Stimulated activated CD8-positive, alpha-beta memory T cell treated with anti-CD3 and anti-CD28 coated beads, Interleukin-4, amount 100 ng/mL, for 48 hours (primary cell): ENCODE results near the gene MGAT1.
"Not testable (repeated sequence)": the region's sequence is repeated elsewhere in the genome, so short reads cannot be mapped to it uniquely, and the experiment has no call there.

Experiments
- DNase-seq: peaks from one replicate; pipeline ENCODE4 v3.0.0-alpha.2; 2020

The MGAT1 gene

DNA sequence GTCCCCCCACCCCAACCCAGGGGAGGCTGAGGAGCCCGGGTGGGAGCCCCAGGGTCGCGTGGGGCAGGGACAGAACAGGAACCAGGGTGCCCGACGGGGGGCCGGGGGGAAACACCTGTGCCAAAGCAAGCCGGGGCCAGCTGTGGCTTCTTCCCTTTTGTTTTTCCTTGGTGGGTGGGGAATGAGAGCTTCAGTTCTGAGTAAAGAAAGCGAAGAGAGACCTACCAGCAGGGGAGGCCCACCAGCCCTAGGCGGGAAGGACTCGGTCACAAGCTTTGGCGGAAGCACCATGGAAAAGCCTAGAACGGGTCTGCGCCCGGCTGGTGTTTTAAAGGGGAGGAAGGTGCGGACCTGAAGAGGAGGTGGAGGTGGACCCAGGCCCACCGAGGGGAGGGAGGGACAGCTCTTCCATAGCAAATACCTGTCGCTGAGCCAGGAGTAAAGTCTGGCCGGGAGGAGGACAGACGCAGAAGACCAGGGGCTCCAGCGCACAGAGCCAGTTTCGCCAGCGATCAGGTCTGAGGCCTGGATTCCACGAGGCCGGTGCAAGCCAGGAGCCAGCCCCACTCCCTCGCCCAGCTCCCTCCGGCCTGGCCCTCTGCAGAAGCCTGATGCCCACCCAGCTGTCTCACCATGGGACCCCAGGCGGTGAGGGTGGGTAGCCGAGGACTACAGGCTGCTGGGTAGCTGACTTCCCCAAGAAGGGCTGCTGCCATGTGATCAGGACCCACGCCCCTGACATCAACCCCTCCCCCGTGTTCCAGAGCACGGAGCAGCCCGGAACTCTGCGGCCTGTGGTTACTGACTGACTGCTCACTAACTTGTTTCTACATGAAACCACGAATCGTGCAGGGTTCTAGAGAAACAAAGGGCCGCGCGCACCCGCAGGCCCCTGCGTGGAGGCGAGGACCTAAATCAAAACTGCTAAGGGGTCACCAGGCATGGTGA lies 849 bp upstream of the MGAT1 start:
- peak; percentile 92 for DNase-seq

DNA sequence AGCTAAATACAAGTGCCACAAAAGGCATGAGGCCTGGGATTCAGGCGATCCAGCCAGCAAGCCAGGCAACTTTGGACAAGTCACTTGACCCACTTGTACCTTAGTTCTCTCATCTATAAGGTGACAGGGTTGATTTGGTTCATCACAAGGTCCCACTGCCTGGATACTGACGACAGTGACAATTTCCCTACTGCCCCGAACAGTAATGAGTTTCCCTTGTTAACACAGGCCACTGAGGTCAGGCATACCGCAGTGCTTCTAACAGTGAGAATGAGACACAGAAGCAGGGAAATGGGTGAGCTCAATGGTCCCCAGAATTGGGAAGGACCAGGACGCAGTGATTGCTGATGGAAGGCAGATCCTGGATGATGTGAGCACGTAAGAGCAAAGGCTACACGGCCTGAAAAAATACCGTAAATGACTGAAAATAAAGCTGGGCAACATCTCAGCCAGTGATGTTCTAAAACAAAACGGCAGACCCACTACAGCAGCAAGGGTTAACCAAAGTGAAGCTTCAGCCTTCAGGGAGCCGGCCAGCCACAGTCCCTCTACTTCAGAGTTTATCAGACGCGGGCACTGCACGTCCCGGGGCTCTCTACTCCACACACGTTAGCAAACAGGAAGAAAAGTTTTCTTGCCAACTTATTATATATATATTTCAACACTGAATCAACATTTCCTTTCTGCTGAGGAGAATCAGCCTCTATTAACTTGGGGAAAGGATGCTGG lies 846 bp downstream of the MGAT1 start:
- DNase-seq: peak; percentile 24

DNA sequence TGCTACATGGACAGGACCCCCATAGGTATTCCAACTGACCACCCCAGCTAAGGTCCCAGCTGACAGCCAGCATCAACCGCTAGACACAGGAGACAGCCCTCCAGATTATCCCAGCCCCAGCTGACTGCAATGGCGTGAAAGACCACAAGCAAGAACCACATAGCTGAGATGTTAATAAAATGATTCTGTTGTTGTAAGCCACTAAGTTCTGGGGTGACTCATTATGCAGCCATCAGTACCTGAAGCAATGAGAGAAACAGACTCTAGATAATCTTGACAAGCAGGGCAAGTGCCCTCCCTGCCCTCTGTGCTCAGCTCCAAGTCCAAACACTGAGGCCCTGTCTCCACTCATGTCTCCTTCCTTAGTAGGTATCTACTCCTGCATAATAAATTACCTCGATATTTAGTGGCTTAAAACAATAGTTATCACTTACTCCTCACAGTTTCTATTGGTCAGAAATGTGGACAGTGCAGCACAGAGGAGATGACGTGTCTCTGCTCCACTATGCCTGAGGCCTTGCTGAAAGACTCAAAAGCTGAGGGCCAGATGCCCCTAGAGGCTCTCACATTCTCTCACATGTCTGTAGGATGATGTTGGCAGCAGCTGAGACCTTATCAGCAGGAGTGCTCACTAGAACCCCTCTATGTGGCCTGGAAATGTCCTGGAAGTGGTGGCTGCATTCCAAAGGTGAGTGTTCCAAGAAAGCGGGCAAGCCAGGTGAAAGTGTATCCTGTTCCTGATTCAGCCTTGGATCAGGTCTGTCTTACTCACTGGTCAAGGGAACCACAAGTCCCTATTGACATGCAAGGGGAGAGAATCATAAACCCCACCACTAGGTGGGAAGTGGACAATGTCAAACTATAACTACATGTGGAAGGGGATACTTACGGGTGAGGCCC lies 2.5 kb downstream of the MGAT1 start:
- no peak for DNase-seq

DNA sequence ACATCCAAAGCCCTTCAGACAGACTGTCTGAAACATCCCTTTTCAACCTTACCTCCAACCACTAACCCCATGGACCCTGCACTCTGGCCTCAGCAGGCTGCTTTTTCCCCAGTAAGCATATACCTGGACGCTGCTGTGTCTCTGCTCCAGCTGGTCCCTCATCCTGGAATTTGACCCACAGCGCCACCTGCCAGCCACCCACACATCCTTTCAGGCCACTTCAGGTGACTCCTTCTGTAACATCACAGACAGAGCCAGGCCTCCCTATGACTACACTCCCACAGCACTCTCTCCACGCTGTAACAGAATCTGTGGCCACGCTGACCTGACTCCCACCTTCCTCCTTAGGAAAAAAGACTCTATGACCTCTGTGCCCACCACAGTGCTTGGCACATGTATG lies 3.4 kb downstream of the MGAT1 start:
- DNase-seq: no peak

DNA sequence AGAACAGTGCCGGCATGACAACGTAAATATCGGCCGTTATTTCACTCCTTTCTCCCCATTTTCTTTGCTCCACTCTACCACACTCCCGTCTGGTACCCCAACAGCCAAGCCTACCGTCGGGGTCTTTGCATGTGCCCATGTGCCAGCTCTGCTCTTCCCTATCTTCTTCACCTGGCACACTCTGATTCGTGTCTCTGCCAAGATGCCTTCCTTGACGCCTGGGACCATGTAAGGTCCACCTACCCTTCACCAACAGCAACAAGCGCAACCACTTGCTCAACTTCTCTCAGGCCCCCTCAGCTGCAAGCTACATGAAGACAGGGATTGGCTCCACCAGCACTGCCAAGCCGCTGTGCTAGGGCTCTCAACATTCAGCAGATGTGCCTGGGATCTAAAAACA lies 4.4 kb downstream of the MGAT1 start:
- no peak for DNase-seq

DNA sequence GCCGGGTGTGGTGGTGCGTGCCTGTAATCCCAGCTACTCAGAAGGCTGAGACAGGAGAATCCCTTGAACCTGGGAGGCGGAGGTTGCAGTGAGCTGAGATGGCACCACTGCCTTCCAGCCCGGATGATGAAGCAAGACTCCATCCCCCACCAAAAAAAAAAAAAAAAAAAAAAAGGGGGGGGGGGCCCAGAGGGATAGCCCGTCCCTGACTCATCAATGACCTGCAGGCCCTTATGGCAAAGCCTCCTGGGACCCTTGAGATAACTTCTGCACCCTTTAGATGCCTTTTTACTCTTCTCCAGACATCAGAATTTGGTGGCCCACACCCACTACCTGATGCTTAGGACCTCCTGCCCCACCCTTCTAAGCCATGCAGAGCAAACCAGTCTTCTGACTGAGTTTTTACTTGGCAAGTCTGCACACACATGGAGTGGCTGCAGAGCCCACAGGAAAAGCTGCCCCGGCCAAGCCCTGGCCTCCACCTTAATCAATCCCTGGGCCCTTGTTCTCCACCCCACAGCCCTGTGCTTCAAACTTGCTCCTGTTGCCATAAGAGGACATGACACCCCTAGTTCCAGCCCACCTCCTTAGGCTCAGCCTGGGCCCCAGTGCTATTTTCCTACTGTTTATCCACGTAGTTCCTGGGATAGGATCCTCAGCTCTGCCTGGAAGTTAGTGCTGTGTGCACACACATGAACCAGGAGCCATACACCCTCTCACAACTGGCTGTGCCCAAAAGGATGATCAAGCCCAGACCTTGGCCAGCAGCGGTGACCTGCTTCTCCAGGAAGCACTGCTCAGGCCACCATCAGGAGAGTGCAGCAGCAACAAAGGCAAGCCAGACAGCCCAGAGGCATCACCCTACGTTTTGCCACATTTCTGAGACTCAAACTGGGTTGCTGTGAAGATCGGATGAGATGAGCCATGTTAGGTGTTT lies 5.1 kb downstream of the MGAT1 start:
- no peak for DNase-seq

DNA sequence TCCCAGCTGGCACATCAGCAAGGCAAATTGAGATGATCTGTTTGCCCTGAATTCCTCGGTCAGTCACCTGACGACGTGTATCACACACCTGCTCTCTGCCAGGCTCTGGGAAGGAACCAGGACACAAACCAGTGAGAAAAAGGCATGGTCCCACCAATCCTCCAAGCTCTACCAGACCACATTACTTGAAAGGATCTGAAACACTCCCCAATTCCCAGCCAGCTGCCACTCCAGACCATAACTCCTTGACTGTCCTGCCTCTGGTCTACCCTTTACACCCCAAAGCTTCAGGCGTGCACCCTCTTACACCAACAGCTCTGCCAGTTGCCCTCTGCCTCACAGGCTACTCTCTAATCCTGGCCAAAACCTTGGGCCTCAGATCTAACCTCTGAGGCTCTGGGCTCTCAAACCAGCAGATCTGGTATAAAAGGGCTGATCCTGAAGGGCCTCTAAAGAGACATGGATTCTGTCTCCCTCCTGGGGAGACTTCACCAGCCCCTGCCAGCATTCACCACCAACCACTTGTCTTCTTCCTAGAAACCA lies 6.8 kb downstream of the MGAT1 start:
- DNase-seq: no peak

DNA sequence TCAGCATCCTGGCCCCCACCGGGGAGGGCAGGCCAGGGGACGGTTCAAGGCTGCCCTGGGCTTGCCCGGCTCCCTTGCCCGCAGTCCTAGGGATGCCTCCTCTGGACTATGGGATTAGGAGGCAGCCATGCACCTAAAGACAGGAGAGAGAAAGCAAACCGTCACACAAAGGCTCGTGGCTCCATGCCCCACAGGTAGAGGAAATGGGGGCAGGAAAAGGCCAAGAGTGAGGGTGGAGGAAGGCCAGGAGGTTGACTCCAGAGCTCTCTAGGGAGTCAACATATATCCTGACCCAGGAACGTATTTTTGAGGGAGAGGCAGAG lies 9.7 kb downstream of the MGAT1 start:
- no peak for DNase-seq

DNA sequence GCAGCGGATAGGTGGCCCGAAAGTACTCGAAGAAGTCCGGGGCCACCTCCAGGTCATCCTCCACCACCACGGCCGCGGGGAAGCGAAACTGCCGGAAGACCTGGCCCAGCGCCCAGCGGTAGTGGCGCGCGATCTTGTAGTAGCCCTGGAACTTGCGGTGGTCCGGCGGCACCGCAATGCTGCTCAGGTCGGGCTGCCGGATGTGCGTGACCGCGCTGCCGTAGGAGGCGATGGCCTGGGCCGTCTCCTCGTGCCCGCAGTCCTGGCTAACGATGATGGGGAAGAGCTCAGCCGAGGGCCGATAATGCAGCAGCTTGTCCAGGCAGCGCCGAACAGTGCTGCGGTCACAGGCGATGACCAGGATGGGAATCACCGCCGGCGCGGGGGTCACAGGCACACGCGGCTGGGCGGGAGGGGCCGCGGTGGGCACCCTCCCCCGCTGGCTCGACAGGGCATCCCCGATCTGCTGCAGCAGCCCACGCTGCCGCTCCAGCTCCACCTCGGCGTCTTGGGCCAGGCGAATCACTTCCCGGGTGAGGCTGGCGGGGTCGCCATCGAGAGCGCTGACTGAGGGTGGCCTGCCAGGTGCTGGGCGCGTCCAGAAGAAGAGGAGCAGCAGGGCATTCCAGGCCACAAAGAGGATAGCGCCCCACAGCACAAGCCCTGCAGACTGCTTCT lies 10.2 kb downstream of the MGAT1 start:
- no peak for DNase-seq

DNA sequence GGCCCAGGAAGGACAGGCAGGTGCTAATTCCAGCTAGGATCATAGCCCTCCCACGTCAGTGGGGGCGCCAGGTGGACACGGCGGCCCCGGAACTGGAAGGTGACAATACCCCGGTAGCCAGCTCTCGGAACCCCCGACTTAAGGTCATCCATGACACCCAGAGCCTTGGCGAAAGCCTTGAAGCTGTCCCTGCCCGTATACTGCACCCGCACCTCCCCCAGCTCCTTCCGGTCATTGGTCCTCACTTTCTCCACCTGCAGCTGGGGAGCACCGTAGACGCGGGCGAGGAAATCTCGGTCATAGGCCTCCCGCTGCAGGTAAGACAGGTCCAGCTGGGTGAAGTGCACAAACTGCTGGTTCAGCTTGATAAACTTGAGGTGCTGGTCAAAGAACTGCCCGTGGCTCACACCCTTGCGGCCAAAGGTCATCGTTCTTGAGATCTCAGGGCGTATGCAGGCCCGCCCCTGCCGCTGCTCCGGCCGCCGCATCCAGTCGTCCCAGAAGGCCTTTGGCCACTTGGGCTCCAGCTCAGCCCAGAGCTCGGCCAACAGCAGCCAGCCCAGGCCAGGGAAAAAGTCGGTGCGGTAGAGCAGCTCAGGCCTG lies 10.9 kb downstream of the MGAT1 start:
- DNase-seq: no peak

DNA sequence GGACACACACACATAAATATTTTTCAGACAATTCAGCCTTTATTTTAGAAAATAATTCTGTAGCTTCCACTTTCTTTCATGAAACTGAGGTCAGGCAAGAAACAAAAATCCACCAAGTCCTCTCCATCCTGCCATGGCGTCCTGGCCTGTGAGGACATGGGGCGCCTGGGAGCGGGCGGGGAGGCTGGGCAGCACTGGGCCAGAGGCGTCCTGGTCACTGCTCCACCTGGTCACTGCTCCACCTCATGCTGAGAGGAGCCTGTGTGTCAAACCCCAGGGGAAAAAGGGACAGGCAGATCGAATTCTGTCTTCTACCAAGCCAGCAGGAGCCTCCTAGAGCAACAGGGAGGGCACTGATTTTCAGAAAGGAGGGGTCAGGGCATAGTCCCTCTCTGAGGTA lies 12.1 kb downstream of the MGAT1 start:
- DNase-seq: no peak

DNA sequence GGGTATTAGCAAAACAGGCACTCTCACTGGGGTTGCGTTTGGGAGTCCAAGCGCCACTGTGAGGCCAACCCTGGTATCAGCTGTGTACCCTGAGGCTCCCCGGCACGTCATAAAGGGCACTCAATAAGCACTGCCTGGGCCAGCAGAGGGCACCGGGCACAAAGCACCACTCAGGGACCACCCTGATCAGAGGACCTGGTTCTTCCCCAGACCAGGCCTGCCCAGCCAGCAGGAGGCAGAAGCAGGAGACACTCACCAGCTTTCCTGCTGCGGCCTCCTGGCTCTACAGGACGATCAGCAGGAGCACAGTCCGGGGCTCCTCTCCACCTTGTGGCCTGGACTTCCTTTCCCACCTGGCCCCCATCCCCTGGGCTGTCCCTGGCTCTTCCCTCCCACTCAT lies 12.6 kb downstream of the MGAT1 start:
- DNase-seq: no peak

DNA sequence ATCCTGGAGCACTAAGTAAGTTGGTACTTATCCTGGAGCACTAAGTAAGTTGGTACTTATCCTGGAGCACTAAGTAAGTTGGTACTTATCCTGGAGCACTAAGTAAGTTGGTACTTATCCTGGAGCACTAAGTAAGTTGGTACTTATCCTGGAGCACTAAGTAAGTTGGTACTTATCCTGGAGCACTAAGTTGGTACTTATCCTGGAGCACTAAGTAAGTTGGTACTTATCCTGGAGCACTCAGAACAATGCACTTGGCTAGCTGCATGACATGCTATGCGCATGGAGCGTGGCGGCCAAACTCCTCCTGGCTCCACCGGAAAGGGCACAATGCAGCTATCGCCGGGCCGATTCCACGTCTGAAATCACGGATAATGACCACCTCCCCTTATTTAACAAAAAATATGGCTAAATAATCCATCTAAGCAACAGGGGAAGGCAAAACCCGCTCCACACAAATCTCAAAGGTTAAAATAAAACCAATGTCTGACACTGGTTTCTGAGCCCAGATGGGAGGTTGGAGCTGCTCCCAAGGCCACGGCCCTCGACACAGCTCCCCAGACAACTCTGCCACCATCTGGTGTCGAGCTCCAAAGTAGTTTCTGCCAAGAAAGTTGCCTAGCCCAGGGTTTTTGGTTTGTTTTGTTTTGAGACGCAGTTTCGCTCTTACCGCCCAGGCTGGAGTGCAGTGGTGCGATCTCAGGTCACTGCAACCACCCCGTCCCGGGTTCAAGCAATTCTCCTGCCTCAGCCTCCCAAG lies 13.8 kb downstream of the MGAT1 start:
- DNase-seq: not testable (repeated sequence)

DNA sequence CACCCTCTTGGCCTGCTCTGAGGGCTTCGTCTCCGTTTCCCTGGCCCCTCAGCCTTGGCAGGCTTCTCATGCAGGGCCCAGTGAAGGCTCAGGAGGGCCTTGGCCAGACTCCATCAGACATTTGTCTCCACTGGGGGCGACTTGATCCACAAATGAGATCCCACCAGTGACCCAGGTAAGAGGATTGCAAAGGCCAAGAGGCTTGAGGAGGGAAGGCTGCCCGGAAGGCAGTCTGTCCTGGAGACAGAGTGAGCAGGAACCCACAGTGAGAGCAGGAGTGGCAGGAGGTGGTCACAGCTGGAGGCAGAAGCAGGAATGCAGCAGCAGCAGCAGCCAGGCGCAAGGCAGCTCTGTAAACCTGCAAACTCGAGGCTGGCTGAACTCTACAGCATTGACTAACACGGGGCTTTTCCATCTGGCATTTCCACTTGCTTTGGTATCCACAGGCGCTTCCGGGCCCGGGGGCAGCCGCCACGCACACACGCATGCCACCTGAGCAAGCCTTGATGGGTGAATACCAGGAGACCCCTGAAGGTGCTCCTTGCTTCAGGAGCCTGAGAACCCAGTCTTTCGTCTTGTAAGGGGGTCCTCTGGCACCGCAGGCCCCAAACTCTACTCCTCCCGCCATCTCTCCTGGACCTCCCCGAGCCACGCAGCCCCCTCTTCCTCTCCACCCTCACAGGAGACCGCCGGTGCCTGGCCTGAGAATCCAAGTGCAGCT lies 14.7 kb downstream of the MGAT1 start:
- no peak for DNase-seq

DNA sequence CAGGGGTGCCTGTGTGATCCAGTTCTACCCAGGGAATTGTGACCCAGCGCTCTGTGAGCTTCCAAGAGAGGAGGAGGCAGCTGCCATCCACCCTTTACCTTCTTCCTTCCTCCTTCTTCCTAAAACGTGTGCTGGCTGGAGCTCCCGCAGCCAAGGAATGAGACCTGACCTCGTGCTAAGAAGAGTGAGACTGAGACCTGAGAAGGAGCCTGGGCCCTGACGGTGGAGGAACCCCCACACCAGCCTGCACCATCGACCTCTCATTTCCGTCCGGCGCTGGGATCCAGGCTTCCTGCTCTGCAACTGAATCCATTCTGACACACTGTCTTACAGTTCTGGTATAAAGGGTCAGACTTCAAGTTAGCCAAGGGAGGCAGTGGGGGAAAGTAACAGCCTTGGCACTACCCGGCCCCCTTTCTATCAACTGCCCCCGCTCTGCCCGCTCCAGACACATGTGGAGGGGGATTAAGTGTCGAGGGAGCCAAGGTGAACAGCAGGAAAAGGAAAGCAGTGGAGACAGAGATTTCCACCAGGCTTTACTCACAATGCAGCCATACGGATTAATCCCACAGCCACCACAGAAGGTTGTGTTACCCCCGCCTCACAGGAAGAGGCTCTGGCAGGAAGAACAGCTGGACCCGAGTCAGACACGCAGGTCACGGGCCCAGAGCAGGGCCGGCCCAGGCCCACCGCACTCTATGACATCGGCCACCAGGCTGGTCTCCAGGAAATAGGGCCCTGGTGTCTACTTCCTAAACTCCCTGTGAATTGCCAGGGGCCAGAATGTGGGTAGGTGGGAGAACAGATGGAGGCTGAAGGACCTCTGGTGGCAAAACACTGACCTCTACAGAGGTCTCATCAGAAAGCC lies 15.8 kb downstream of the MGAT1 start:
- DNase-seq: no peak

DNA sequence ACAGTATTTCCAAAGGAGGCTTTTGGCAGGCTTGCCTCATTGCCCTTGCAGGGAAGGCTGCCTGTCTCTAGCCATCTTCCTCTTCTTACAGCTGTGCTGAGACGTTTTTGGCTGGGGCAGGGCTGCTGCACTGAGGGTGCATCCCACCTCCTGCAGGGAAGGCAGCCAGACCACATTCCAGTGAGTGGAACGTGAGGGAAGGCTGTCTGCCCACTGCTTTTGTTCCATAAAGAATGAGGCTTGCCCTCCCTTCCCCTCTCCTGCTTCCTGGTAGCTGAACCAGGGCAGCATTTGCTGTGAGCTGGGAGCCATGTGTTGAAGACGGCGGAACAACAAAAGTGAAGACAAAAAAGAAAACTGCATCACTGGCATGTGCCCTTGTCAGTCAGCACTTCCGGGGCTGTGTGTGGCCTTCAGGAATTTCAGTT lies 16.8 kb downstream of the MGAT1 start:
- DNase-seq: no peak

DNA sequence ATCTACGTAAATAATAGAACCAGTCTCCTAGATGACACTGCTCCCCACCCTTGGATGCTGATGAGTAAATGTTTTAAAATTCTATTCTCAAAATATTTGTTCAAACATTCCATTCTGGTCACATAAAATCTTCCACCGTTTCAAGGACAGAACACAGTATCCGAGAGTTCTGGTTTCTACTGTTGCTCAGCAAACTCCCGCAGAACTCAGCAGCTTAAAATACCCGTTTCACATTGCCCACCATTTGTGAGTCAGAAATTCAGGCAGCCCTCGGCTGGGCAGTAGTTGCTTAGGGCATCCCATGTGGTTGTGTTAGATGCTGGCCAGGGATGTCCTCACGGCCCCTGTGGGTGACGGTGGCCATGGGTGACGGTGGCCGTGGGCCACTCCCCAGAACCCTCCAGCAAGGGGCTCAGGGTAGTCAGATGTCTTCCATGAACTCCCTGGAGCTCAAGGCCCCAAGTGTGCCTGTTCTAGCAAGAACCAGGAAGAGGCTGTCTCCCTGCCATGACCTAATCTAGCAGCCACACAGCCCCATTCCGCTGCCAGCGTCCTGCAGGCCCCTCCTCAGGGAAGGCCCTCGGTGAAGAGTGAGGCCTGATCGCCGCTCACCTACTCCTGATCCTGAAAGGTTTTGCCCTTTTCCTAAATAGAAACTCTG lies 17.4 kb downstream of the MGAT1 start:
- no peak for DNase-seq
